Caco-2 (cell line): ENCODE data around the gene CALB2. TPM values are rescaled to one million over a fixed set of nuclear protein-coding genes. Genes with fewer than 3 reads are reported as not detected.
A peak's percentile ranks its signal among the peaks of the same experiment; 100 is the strongest.
"Not testable (repeated sequence)": the region's sequence is repeated elsewhere in the genome, so short reads cannot be mapped to it uniquely, and the experiment has no call there.

Source experiments
- Bru-seq: library from RNA; stranded (reverse); fragments of 400-500 nt; gene quantifications from one replicate; lab custom pipeline; 2021; lab: Mats Ljungman, UMichigan
- BruChase-seq, 2 experiments: library from RNA; stranded (reverse); fragments of 400-500 nt; gene quantifications; one replicate each; lab custom pipeline; 2021; lab: Mats Ljungman, UMichigan
- BruUV-seq: library from RNA; stranded (reverse); fragments of 400-500 nt; replicated peaks from 2 replicates; lab custom pipeline; 2021; lab: Mats Ljungman, UMichigan
- CTCF ChIA-PET: fragments of 300-600 bp; sonication (Branson Sonifier 250); formaldehyde crosslinking; loops from one replicate; lab custom pipeline; 2022; ENCODE audit warnings: antibody characterized with exemption; lab: Charles Lee
- POLR2A ChIA-PET: fragments of 300-600 bp; sonication (Branson Sonifier 250); formaldehyde crosslinking; loops from one replicate; lab custom pipeline; 2022; ENCODE audit warnings: antibody characterized with exemption; lab: Charles Lee
- DNase-seq, 2 experiments: peaks; one replicate each; pipeline versions ENCODE4 v3.0.0 to v3.0.0-alpha.2; 2020 to 2022
- H3K27me3 ChIP-seq: replicated peaks from 2 replicates; pipeline ENCODE4 v1.6.0; 2011; ENCODE audit warnings: low read length; ENCODE audit not compliant: control insufficient read depth, insufficient read depth
- H3K36me3 ChIP-seq: 2 replicates; pipeline ENCODE4 v1.5.1; 2011; ENCODE audit warnings: low read length; ENCODE audit not compliant: control insufficient read depth, insufficient read depth
- H3K4me1 ChIP-seq: fragments of 250-450 bp; sonication (Bioruptor Pico); 2 replicates; pipeline ENCODE4 v1.5.1; 2020; ENCODE audit warnings: mild to moderate bottlenecking
- H3K4me3 ChIP-seq: 2 replicates; pipeline ENCODE4 v1.5.1; 2011; ENCODE audit warnings: low read depth, mild to moderate bottlenecking, control low read depth, low read length
- H3K9me3 ChIP-seq: fragments of 250-450 bp; sonication (Bioruptor Pico); 2 replicates; pipeline ENCODE4 v1.5.1; 2020; ENCODE audit warnings: mild to moderate bottlenecking, moderate library complexity
- H3K27ac Mint-ChIP-seq: one replicate; pipeline ENCODE4 v1.8.0; 2022; ENCODE audit warnings: mixed read lengths; ENCODE audit not compliant: unreplicated experiment
- H3K27me3 Mint-ChIP-seq: one replicate; pipeline ENCODE4 v1.8.0; 2022; ENCODE audit warnings: mixed read lengths; ENCODE audit not compliant: insufficient read depth, unreplicated experiment
- H3K36me3 Mint-ChIP-seq: one replicate; pipeline ENCODE4 v1.8.0; 2022; ENCODE audit warnings: mild to moderate bottlenecking, mixed read lengths; ENCODE audit not compliant: insufficient read depth, unreplicated experiment
- H3K4me1 Mint-ChIP-seq: one replicate; pipeline ENCODE4 v1.8.0; 2022; ENCODE audit warnings: low read depth, mixed read lengths; ENCODE audit not compliant: unreplicated experiment
- H3K4me3 Mint-ChIP-seq: one replicate; pipeline ENCODE4 v1.8.0; 2022; ENCODE audit warnings: mild to moderate bottlenecking, moderate library complexity, mixed read lengths; ENCODE audit not compliant: unreplicated experiment
- H3K9me3 Mint-ChIP-seq: one replicate; pipeline ENCODE4 v1.8.0; 2022; ENCODE audit warnings: mixed read lengths; ENCODE audit not compliant: unreplicated experiment
- intact Hi-C: fragments of 100-400 bp; cut with micrococcal nuclease; formaldehyde crosslinking; loops from one replicate; pipeline ENCODE4 v1.10.0; 2022; ENCODE audit not compliant: unreplicated experiment
- long read RNA-seq: library from polyadenylated mRNA; stranded (forward); transcript quantifications from one replicate; pipeline ENCODE4 v2.0.0, GENCODE V29; 2022
- total RNA-seq: library from RNA; stranded (reverse); gene quantifications from 2 replicates; pipeline ENCODE4 v1.2.3, GENCODE V29; 2022
- TF ChIP-seq, protein P1 (sequence below), 2 experiments: fragments of 200-600 bp in 1 of 2; IDR thresholded peaks; 1 replicate in 1 of 2; 2 replicates in 1 of 2; pipeline versions ENCODE4 v1.5.1 to v1.8.0; 2011 to 2022; ENCODE audit warnings: antibody characterized with exemption in 1 of 2, control low read depth in 1 of 2, inconsistent platforms in 1 of 2, low read depth in 1 of 2, low read length in 1 of 2, mild to moderate bottlenecking in 1 of 2, moderate library complexity in 1 of 2; ENCODE audit not compliant: insufficient read depth in 1 of 2, severe bottlenecking in 1 of 2, unreplicated experiment in 1 of 2

Gene CALB2, protein sequence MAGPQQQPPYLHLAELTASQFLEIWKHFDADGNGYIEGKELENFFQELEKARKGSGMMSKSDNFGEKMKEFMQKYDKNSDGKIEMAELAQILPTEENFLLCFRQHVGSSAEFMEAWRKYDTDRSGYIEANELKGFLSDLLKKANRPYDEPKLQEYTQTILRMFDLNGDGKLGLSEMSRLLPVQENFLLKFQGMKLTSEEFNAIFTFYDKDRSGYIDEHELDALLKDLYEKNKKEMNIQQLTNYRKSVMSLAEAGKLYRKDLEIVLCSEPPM
- 0.65 TPM in 1 of 2 replicates, not detected in the other for total RNA-seq
- percentile 3 among the genes with signal in this experiment for Bru-seq, nascent RNA
- BruChase-seq, experiment 1, labeled RNA remaining after a 2-hour chase = percentile 5 among the genes with signal in this experiment
- BruChase-seq, experiment 2, labeled RNA remaining after a 6-hour chase = percentile 9 among the genes with signal in this experiment
- long read RNA-seq = 0 reads

DNA sequence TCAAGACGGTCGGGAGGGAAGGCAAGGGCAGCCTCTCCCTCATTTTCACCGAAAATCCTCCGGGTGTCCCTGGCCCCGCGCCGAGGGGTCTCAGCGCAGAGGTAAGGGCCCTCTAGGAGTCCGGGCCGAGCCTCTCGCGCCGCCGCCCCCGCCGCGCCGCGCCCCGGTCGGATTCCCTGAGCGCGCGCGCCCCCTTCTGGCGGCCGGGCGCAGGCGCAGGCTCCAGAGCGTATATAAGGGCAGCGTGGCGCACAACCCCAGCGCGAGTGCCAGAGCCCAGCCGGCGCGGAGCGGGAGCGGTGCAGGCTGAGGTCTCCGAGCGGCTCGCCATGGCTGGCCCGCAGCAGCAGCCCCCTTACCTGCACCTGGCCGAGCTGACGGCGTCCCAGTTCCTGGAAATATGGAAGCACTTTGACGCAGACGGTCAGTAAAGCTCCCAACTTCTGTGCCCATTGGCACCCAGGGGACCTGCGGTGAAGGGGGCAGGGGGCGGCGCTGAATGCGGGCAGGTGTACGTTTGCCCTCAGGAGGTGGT is at the start of gene CALB2:
TSS of gene CALB2 (plus strand) at position 260 of the 535 bp plus-strand sequence. CDS start at position 330, 70 bp downstream.
- no peaks in the 10 kb centered on the region for H3K36me3 Mint-ChIP-seq
- intact Hi-C loops = loop anchor here (1.0 kb wide), 1 partner anchor 143 kb away; no protein-coding TSS in a partner anchor
- 0 out of 2 replicates have a peak within 1 kb of the TSS, but pooled peaks have one; percentile 11 for H3K4me3 ChIP-seq
- peak; percentile 51 to 82 for DNase-seq
- no peaks in the 10 kb centered on the region for H3K4me1 Mint-ChIP-seq
- TF ChIP-seq, protein P1, sequence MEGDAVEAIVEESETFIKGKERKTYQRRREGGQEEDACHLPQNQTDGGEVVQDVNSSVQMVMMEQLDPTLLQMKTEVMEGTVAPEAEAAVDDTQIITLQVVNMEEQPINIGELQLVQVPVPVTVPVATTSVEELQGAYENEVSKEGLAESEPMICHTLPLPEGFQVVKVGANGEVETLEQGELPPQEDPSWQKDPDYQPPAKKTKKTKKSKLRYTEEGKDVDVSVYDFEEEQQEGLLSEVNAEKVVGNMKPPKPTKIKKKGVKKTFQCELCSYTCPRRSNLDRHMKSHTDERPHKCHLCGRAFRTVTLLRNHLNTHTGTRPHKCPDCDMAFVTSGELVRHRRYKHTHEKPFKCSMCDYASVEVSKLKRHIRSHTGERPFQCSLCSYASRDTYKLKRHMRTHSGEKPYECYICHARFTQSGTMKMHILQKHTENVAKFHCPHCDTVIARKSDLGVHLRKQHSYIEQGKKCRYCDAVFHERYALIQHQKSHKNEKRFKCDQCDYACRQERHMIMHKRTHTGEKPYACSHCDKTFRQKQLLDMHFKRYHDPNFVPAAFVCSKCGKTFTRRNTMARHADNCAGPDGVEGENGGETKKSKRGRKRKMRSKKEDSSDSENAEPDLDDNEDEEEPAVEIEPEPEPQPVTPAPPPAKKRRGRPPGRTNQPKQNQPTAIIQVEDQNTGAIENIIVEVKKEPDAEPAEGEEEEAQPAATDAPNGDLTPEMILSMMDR (IDR thresholded peaks at IDR 0.05; ENCODE audit: insufficient read depth in 1 of 2, low read depth in 1 of 2, low read length in 1 of 2, severe bottlenecking in 1 of 2, unreplicated experiment in 1 of 2) = peak; percentile 84 to 98
- H3K4me3 Mint-ChIP-seq = peak within 1 kb of the TSS; percentile 56
- no TSS peak for BruUV-seq
- CTCF ChIA-PET = no interaction called here
- H3K9me3 ChIP-seq = no peaks in the 10 kb centered on the region
- peaks cover 17% of the 10 kb centered on the region for H3K27me3 Mint-ChIP-seq
- H3K9me3 Mint-ChIP-seq = no peaks in the 10 kb centered on the region
- H3K27me3 ChIP-seq = peaks cover 2% of the 10 kb centered on the region
- H3K27ac Mint-ChIP-seq = no peak within 1 kb of the TSS
- POLR2A ChIA-PET = no interaction called here
- no peaks in the 10 kb centered on the region for H3K4me1 ChIP-seq
- no peaks in the 10 kb centered on the region for H3K36me3 ChIP-seq

DNA sequence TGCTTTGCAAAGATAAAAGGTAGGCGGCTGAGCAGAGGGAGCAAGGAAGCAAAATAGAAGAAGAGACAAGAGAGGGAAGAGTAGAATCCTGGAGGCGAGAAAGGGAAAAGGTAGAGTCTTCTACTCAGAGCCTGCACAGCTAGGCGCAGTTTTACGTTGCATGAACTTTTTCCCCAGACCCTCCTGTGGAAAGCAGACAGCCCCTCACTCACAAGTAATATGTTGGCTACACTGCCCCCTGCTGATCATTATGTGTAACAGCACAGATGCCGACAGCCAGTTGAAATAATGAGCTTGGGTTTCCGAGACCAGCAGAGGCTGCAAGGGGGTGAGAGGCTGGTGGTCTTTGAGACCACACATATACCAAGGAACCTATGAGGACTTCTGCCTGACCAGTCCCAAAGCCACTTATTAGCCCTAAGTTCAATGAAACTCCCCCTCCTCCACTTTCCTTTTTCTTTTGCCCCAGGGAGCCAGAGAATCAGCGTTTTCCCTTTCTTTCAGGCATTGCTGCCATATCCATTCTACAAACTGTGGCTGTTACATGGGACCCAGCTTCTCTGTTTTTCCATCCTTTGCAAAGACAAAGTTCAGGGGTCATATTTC is 46.9 kb upstream of the CALB2 start:
- Histone ChIP-seq H3K27me3 (no peaks in the 10 kb centered on the region; the same call in 1 of the 2 replicates), H3K36me3 (no peaks in the 10 kb centered on the region), H3K4me3 (no peak overlapping the region), H3K4me1 (no peaks in the 10 kb centered on the region), H3K9me3 (no peaks in the 10 kb centered on the region)
- TF ChIP-seq, protein P1 (IDR thresholded peaks at IDR 0.05; ENCODE audit: insufficient read depth in 1 of 2, low read depth in 1 of 2, low read length in 1 of 2, severe bottlenecking in 1 of 2, unreplicated experiment in 1 of 2) = peak; percentile 80 to 95
- Mint-ChIP-seq H3K4me1 (no peaks in the 10 kb centered on the region), H3K4me3 (no peak overlapping the region), H3K27ac (no peak overlapping the region), H3K9me3 (no peaks in the 10 kb centered on the region), H3K36me3 (no peaks in the 10 kb centered on the region), H3K27me3 (peaks cover 9% of the 10 kb centered on the region)
- no TSS peak for BruUV-seq
- CTCF ChIA-PET = interaction anchor here (0.5 to 2.0 kb wide), 19 partner anchors 15 to 658 kb away, joined by 3 to 24 read pairs (median 3); partner anchors contain the start of gene CMTR2
- POLR2A ChIA-PET = interaction anchor here (1.0 kb wide), 1 partner anchor 22 kb away, joined by 4 read pairs; the partner anchor contains the start of gene CMTR2
- intact Hi-C loops = loop anchor here (1.0 kb wide), 1 partner anchor 96 kb away; no protein-coding TSS in a partner anchor
- peak in 1 of 2 experiments; percentile 54 for DNase-seq

DNA sequence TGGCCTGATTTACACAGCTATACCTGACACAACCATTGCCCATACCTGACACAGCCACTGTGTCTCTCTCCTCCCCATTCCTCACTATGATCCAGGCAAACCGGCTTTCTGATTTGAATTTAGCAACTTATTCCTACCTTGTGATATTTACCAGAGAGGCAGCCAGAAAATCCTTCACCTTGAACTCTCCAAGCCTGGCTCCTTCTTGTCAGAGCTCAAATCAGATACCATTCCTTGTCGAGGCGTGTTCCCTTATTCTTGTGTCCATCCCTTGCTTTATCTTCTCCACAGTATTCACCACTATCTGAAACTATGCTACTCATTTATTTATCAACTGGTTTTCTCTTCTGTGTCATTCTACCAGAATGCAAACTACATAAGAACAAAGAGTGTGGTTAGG is 44.9 kb upstream of the CALB2 start:
- H3K36me3 ChIP-seq, H3K4me3 Mint-ChIP-seq, H3K27me3 Mint-ChIP-seq, H3K9me3 Mint-ChIP-seq, H3K27me3 ChIP-seq, H3K4me3 ChIP-seq, H3K4me1 ChIP-seq, intact Hi-C loops, CTCF ChIA-PET, H3K27ac Mint-ChIP-seq, BruUV-seq, POLR2A ChIA-PET, DNase-seq, H3K9me3 ChIP-seq, H3K4me1 Mint-ChIP-seq, H3K36me3 Mint-ChIP-seq: not testable (repeated sequence)
